Adrenal gland (tissue), 12 donors: Measurements from ENCODE around the gene PI4K2B. TPM values are rescaled to one million over a fixed set of nuclear protein-coding genes. Genes with fewer than 3 reads are reported as not detected.

ENCODE experiments used
- DNase-seq, 7 donors: peaks; one replicate each; pipeline ENCODE4 v3.0.0-alpha.2; 2019 to 2020
- H3K27ac ChIP-seq, 5 donors: fragments of 200-600 bp; sonication (generic) in 4 of 5; 1 replicate in 3 of 5; 2 replicates in 2 of 5; pipeline versions ENCODE4 v1.5.1 to v1.8.0; 2016 to 2020; ENCODE audit warnings: mild to moderate bottlenecking in 1 of 5
- H3K27me3 ChIP-seq: fragments of 200-600 bp; 2 replicates; pipeline ENCODE4 v1.8.0; 2021
- H3K36me3 ChIP-seq, 2 donors: fragments of 200-600 bp; replicated peaks in 1 of 2; 1 replicate in 1 of 2; 2 replicates in 1 of 2; pipeline versions ENCODE4 v1.5.1 to v1.8.0; 2018 to 2022
- H3K4me1 ChIP-seq, 2 donors: fragments of 200-600 bp; replicated peaks in 1 of 2; 1 replicate in 1 of 2; 2 replicates in 1 of 2; pipeline versions ENCODE4 v1.5.1 to v1.8.0; 2018 to 2021
- H3K4me3 ChIP-seq, 4 donors: fragments of 200-600 bp; sonication (generic) in 3 of 4; one replicate each; pipeline ENCODE4 v1.5.1; 2016 to 2018
- H3K9me3 ChIP-seq, 3 donors: fragments of 200-600 bp; sonication (generic) in 1 of 3; replicated peaks in 1 of 3; 1 replicate in 2 of 3; 2 replicates in 1 of 3; pipeline versions ENCODE4 v1.5.1 to v1.8.0; 2016 to 2021
- CTCF ChIP-seq, 6 experiments: fragments of 450-650 bp in 4 of 6; fragments of 200-600 bp in 2 of 6; sonication (generic) in 1 of 6; IDR thresholded peaks; 1 replicate in 5 of 6; 2 replicates in 1 of 6; pipeline versions ENCODE4 v1.5.1 to v1.8.0; 2016 to 2021; ENCODE audit warnings: antibody characterized with exemption in 6 of 6, mild to moderate bottlenecking in 2 of 6, moderate library complexity in 1 of 6
- POLR2A ChIP-seq, 2 donors: fragments of 450-650 bp; IDR thresholded peaks; one replicate each; pipeline ENCODE4 v1.6.1; 2017; ENCODE audit warnings: antibody characterized with exemption in 2 of 2, mild to moderate bottlenecking in 2 of 2, moderate library complexity in 1 of 2
- WGBS, 4 donors: extraction: QIAGEN DNeasy Blood & Tissue Kit in 2 of 4; methylation state at CpG; one replicate each; pipeline versions ENCODE4 v1.1.5 to v1.1.7; 2013 to 2017; 5-methylcytosine and 5-hydroxymethylcytosine counted together
- intact Hi-C, 2 donors: fragments of 100-400 bp; cut with DNase I; formaldehyde crosslinking; loops; one replicate each; pipeline versions ENCODE4 v1.14.1 to v1.15.0; 2022 to 2023
- polyA plus RNA-seq, 3 donors: library from polyadenylated mRNA; stranded (reverse); fragments of 200-250 nt in 2 of 3; fragments of 350-450 nt in 1 of 3; fragmentation: Illumina TruSeq in 1 of 3; extraction: RNeasy Lipid Tissue Mini Kit (QIAGEN cat#74804) in 1 of 3; gene quantifications; one replicate each; pipeline ENCODE4 v1.2.3, GENCODE V29; 2013 to 2014
- total RNA-seq, 9 donors: library from RNA; depleted of rRNA in 4 of 9; stranded (reverse); fragments of >200 nt in 4 of 9; fragments of 120-200 nt in 1 of 9; fragmentation: NEBNext Ultra II Directional in 1 of 9; extraction: Animal tissue kit (Norgen Biotek cat#: 25700) in 1 of 9; gene quantifications; one replicate each; pipeline versions ENCODE4 v1.1.0 to v1.2.4, GENCODE V29; 2013 to 2023
- donor health status: healthy with polysubstance abuse.
- donor health status: Bipolar disorder and iron deficiency.
- donor health status: DM: yes; HTN: yes; CAD: no.
- donor health status: DM: no; HTN: no; CAD: no.
- donor health status: DM: no; HTN: no; CAD: no.
- donor health status: DM: yes; HTN: yes; CAD: no.

Gene PI4K2B
- total and polyA plus RNA-seq, 12 donors: 4.6 to 29.3 (median 13.6) TPM

GRCh38 chr4:25308761-25309160 lies 74.9 kb downstream of the PI4K2B start:
- 40 to 55% (median 51%) methylated on average over 7 of the region's 7 CpGs for WGBS, 4 donors
- Histone ChIP-seq H3K36me3 (no peaks in the 10 kb centered on the region), H3K27me3 (no peaks in the 10 kb centered on the region), H3K9me3 (no peaks in the 10 kb centered on the region), H3K4me3 (no peak overlapping the region), H3K27ac (no peak overlapping the region), H3K4me1 (peaks cover 0 to 6% of the 10 kb centered on the region in 2 donors)
- intact Hi-C loops: loop anchor here in 1 of 2 donors (5.0 kb wide), 1 partner anchor 59 kb away; no protein-coding TSS in a partner anchor
- no peak for TF ChIP-seq CTCF (IDR thresholded peaks at IDR 0.05)
- TF ChIP-seq POLR2A (IDR thresholded peaks at IDR 0.05): no peak
- no peak for DNase-seq

- peaks cover 0 to 2% of the 10 kb centered on the region in 2 donors for H3K36me3 ChIP-seq
- 77 to 83% (median 82%) methylated on average over 4 of the region's 4 CpGs for WGBS, 4 donors
- peaks cover 0 to 8% of the 10 kb centered on the region in 2 donors for H3K4me1 ChIP-seq
- intact Hi-C loops: no loop called here
- no peak for TF ChIP-seq CTCF (IDR thresholded peaks at IDR 0.05)
- no peak for TF ChIP-seq POLR2A (IDR thresholded peaks at IDR 0.05)
- no peak overlapping the region for H3K4me3 ChIP-seq
- no peak overlapping the region for H3K27ac ChIP-seq
- H3K9me3 ChIP-seq: no peaks in the 10 kb centered on the region
- H3K27me3 ChIP-seq: no peaks in the 10 kb centered on the region
- DNase-seq: no peak
Observed at GRCh38 chr4:25310066-25310802, 76.4 kb downstream of the PI4K2B start.

- Histone ChIP-seq H3K4me3 (no peak overlapping the region), H3K27me3 (no peaks in the 10 kb centered on the region), H3K9me3 (no peaks in the 10 kb centered on the region), H3K36me3 (peaks cover 0 to 6% of the 10 kb centered on the region in 2 donors), H3K4me1 (peaks cover 0 to 8% of the 10 kb centered on the region in 2 donors), H3K27ac (no peak overlapping the region)
- WGBS, 4 donors: 64 to 83% (median 70%) methylated on average over 1 of the region's 1 CpG
- DNase-seq: no peak
- intact Hi-C loops: no loop called here
- no peak for TF ChIP-seq CTCF (IDR thresholded peaks at IDR 0.05)
Observed at GRCh38 chr4:25310803-25311166, 77.0 kb downstream of the PI4K2B start.

- Histone ChIP-seq H3K9me3 (no peaks in the 10 kb centered on the region), H3K27me3 (no peaks in the 10 kb centered on the region), H3K4me1 (peaks cover 0 to 8% of the 10 kb centered on the region in 2 donors), H3K4me3 (peak within 1 kb of the TSS; percentile 43 to 75 (median 56)), H3K36me3 (peaks cover 0 to 11% of the 10 kb centered on the region in 2 donors), H3K27ac (peak within 1 kb of the TSS in 4 of 5 donors; percentile 69 to 89 (median 76))
- peak; percentile 89 to 96 (median 92) for DNase-seq
- TF ChIP-seq POLR2A (IDR thresholded peaks at IDR 0.05): peak in 1 of 2 donors; percentile 83
- TF ChIP-seq CTCF (IDR thresholded peaks at IDR 0.05): peak; percentile 64 to 98 (median 90)
- intact Hi-C loops: no loop called here
- WGBS, 4 donors: 1 to 2% (median 1%) methylated on average over 21 to 40 of the region's 40 CpGs
Observed at GRCh38 chr4:25312496-25313200, 78.8 kb downstream of the PI4K2B start, which contains the start of gene ZCCHC4. ZCCHC4 (plus strand) TSS chr4:25312774; CDS start chr4:25312810, 36 bp downstream.
